Caki2 (cell line): Measurements from ENCODE around the gene WWOX. TPM values are rescaled to one million over a fixed set of nuclear protein-coding genes. Genes with fewer than 3 reads are reported as not detected.

Experiments
- DNase-seq: peaks from one replicate; pipeline ENCODE4 v3.0.0-alpha.2; 2015; ENCODE audit warnings: low read depth
- in situ Hi-C: cut with HindIII; loops from 2 replicates; pipeline ENCODE4 v1.10.0; 2016; ENCODE audit warnings: low sequenced_read_pairs, low pct_unique_long_range_greater_than_20kb, mixed read lengths
- total RNA-seq: library from RNA; depleted of rRNA; stranded (reverse); fragments of >200 nt; shearing (Covaris generic); gene quantifications from 2 replicates; pipeline ENCODE4 v1.2.3, GENCODE V29; 2014; ENCODE audit warnings: low replicate concordance

WWOX gene
- total RNA-seq, 1 experiment from 2014 or later = 15.1 TPM

DNA sequence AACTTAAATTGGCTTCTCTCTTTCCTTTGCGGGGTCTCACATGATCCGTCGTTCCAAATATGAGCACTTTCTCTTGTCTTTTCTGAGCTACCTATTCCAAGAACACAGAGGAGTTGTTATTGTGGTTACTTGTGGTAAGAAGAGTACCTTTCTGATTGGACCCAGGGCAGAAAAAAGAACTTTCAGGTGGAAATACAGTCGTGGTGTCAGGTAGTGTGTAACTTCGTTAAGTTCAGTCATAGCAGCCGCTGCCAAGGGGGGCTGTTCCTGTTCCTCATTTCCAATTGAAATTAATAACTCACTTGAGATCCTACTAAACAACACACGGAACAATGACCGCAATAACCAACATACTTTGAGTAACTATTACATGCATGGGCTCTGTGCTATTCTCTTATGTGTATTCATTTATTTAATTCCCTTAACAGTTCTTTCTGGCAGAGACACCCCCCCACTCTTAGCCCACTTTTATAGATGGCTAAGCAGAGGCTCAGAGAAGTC lies 819.4 kb downstream of the WWOX start:
- in situ Hi-C loops = no loop called here
- DNase-seq = no peak

DNA sequence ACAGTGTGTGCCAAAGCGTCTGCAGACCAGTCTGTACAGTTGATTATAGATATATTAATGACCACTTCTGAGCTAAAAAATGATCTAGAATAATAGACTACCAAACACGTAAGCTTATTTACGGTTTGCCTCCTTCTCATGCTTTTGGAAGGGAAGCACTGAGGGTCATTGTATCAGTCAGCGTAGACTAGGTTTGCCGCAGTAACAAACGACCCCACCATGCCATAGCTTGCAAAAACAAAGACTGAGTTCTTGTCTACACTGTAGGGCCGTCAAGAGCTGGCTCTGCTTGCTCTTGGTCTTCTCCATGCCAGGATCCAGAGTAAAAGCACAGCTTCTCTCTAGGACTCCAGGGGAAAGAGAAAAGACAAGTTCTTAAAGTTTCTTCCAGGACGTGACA lies 820.4 kb downstream of the WWOX start:
- in situ Hi-C loops = no loop called here
- no peak for DNase-seq

DNA sequence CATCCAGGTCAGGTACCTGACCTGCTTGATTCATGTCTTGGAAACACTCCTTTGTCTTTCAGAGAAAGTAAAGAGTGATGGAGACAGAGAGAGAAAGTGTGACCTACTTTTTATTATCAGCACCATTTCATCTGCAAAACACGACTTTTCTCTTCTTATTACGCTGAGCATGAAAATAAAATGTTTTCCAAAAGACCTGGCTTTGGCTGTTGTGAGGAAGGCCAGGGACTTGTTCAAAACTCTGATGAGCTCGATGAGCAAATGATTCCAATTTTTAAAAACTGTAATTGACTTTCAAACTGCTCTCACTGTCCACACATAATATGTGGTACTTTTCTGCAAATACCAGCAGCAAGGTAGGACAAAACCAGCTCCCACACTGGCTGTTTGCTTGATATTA lies 821.2 kb downstream of the WWOX start:
- in situ Hi-C loops = no loop called here

DNA sequence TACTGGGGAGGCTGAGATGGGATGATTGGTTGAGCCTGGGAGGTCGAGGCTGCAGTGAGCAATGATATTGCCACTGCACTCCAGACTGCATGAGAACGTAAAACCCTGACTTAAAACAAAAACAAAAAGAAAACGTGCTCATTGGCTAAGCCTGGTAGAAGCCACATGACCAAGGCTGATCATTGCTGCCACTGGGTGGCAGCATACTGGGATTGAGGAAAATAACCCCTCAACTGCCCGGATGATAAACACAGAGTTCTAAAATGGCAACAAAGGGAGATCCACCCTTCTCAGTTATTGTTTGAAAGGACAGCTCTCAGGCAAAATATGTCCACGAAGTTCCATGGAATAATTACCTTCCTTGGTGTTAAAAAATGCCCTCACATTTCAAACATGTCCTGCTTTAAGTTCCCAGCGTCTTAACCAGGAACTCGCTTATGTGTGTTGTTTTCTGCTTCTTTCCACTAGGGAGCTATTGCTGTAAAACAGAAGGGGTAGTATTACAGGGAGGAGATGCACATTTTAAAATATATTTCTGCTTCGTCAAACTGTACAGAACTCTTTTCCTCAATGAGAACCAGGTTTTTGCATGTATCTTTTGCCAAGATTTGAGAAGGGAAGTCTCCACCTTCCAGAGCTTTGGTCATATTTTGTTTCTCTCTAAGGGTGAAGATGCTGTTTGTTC lies 825.8 kb downstream of the WWOX start:
- DNase-seq = peak; percentile 3

More for the DNA sequence above, 821.2 kb downstream of the WWOX start:
- no peak for DNase-seq

DNA sequence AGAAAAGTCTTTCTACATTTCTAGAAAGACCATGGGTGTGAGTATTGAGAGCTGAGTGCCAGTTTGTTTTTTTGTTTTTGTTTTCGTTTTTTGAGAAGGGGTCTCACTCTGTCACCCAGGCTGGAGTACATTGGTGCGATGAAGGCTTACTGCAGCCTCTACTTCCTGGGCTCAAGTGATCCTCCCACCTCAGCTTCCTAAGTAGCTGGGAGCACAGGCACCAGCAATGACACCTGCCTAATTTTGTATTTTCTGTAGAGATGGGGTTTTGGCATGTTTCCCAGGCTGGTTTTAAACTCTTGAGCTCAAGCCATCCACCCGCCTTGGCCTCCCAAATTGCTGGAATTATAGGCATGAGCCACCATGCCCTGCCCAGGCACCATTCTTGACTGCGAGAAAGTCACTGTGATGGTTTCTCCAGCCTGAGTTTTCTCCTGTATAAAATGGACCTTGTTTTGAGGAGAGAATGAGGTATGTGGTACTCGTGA lies 827.3 kb downstream of the WWOX start:
- DNase-seq = no peak
- in situ Hi-C loops = no loop called here

More for the DNA sequence above, 825.8 kb downstream of the WWOX start:
- in situ Hi-C loops = no loop called here

DNA sequence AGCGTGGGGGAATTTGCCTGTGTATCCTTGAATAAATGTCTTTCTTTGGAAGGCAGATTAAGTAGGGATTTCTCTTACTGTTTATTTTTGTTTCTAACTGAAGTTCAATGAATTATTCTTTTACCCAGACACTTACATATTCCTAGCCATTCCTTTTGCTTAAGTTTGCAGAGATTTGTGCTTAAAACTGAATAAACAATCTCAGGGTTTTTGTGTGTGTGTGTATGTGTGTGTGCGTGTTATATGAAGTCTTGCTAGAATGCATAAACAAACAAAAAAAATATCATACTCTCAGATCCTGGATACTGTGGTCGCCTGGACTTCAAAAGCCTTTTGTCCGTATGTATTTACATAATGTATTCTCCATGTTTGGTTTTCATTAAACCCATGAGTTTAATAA lies 828.3 kb downstream of the WWOX start:
- in situ Hi-C loops = no loop called here

DNA sequence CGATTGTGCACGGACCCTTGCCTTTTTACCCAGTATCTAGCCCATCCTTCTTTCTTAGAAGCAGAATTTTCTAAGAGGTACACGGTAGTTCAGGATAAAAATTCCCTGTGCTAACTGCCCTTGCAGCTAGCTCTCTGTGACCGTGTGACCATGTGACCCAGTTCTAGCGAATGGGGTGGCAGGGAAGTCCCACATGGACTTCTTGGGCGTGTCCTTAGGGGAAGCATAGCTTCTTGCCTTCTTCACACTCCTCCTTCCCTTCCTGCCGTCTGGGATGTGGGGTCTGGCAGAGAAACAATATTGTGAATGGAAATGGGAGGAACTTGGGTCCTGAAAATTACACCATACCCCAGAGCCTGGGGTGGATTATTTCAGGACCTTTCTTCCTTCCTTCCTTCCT lies 830.4 kb downstream of the WWOX start:
- in situ Hi-C loops = no loop called here

More for the DNA sequence above, 828.3 kb downstream of the WWOX start:
- no peak for DNase-seq

DNA sequence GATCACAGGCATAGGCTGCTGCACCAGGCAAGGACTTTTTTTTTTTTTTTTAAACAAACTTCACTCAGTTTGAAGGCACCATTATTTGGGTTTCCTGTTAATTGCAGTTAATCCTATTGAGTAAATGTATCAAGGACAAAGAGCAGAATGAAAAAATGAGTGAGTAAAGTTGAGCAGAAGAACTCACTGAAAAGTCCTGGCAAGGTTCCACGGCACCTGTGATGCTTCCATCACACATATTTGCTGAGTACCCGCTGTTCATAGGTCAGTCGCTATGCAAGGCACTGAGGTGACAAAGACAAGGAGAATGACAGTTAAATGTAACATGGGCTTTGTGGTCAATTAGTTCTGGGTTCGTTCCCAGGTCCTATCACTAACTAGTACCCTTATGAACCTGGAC lies 831.1 kb downstream of the WWOX start:
- in situ Hi-C loops = no loop called here
- no peak for DNase-seq

More for the DNA sequence above, 830.4 kb downstream of the WWOX start:
- no peak for DNase-seq

DNA sequence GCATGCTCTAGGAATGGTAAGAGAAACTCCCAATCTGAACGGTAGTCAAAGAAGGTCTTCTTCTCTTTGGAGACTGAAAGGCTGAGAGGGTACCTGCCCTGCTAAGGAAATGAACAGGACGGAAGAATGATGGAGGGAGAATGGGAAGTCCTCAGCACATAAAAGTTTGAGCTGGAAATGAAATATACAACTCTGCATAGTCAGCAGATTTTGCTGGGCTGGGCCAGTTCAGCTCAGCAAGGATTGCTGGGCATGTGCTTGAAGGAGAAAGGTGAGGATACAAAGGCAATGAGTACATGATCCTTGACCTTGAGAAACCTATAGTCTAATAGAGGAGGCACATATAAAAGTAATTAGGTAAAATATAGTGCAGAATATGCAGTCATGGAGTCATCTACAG lies 831.8 kb downstream of the WWOX start:
- in situ Hi-C loops = no loop called here

DNA sequence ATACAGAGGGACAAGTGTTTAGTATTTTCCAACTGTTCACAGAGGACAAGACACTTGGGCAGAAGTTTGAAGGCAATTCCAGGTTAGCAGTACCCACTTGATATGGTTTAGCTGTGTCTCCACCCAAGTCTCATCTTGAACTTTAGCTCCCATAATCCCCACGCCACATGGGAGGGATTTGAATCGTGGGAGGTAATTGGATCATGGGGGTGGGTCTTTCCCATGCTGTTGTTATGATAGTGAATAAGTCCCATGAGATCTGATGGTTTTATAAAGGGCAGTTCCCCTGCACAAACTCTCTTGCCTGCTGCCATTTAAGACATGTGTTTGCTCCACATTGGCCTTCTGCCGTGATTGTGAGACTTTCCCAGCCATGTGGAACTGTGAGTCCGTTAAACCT lies 832.2 kb downstream of the WWOX start:
- in situ Hi-C loops = no loop called here
- no peak for DNase-seq

More for the DNA sequence above, 831.8 kb downstream of the WWOX start:
- no peak for DNase-seq

DNA sequence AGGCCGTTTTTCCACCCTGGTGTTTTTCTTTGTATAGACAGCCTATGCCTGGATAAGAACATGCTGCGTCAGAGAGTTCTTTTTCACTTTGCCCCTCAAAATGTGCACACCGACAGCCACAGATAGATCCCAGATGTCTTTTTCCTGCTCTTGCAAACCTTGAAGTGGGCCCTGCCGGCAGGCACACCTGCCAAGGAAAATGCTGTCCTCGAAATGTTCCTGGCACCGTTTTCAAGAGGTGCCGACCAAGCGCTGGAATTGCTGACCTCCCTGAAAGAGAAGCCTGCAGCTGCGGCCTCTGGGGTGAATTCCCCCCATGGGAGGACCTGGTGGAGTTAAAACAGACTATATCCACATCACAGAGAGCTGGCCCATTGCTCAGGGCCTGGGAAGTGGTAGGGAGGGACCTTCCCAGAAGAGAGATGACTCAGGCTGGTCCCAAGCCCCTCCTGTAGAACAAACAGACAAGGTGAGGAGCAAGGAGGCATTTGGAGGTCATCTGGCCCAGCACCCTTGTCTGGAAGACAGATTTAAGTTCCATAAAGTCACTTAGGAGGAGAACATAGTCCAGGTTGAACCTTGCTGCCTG lies 833.0 kb downstream of the WWOX start:
- in situ Hi-C loops = no loop called here
- DNase-seq = no peak

DNA sequence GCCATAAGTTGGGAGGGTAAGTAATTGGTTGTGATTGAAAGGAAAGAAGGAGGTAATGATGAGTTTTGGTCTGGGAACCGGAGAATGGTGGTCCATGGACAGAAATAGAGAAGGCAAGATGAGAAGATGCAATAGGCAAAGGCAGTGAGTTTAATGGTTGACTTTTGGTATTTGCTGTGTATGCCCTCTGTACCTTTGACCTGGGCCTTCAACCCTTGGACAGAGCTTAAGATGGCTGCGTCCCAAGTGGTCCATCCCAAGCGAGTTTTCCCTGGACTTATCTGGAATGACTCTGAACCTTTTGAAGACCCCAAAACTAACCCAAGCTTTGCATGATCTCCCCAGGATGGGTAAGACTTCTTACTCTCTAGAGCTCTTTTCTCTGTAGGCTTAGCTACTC lies 836.6 kb downstream of the WWOX start:
- DNase-seq = no peak
- in situ Hi-C loops = no loop called here

DNA sequence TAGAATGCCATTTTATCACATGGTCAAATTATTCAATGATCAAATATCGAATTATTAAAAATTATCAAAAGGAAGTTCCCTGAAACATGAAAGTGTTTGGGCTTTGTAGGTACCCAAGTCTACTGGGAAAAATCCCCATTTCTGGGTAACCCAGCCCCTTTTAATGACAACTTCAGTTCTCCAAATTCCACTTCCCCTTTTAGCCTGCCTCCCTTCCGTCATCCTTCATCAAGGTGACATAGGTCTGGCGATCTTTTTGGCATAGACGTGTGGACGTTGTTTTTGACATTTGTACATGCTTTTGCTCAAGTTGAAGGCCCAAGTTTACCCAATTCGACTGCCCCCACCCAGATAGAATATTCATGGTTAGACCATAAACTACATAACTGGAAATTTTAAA lies 840.1 kb downstream of the WWOX start:
- in situ Hi-C loops = no loop called here

DNA sequence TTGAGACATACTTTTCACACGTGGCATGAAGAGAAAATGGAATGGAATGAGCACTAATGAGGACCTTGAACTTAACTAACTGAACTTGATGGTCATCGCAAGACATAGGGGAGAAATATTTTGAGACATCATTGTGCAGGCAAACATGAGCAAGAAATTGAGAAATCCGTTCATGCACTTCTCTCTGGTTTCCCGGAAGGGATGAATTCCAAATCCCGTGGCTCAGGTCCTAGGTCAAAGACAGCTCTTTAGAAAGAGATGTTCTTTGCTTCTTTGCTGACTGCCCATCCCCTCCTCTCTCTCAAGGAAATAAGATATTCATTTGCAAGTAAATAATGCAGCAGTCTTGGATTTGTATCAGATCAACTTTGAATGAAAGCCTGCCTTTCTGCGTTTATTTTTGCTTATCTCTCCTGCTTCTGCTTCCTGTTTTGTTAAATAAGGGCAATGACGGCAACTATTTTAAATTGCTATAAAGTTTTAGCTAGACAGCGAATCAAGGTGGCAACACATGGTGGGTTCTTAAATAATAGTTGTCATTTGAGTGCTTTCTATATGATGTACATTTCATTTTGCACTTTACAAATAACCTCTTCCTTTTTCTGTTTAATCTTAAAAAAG lies 843.3 kb downstream of the WWOX start:
- in situ Hi-C loops = no loop called here

More for the DNA sequence above, 840.1 kb downstream of the WWOX start:
- no peak for DNase-seq

DNA sequence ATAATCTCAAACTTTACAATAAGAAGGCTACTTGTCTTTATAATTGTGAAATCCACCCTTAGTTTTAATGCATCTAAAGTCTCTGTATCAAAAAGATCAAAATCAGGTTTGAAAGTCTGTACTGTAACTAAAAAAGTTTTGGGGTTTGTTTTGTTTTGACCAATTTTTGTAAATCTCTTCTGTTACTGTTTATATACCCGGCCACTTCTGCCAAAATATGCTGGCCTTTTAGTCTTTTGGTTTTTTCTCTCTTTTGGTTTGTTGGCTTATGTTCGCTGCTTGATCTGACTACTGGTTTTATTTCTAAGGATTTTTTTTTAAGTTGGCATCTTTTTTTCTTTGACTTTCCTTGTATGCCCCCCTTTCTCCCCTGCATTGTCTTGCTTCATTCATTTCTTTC lies 845.9 kb downstream of the WWOX start:
- in situ Hi-C loops = no loop called here
- DNase-seq = no peak

More for the DNA sequence above, 843.3 kb downstream of the WWOX start:
- no peak for DNase-seq

DNA sequence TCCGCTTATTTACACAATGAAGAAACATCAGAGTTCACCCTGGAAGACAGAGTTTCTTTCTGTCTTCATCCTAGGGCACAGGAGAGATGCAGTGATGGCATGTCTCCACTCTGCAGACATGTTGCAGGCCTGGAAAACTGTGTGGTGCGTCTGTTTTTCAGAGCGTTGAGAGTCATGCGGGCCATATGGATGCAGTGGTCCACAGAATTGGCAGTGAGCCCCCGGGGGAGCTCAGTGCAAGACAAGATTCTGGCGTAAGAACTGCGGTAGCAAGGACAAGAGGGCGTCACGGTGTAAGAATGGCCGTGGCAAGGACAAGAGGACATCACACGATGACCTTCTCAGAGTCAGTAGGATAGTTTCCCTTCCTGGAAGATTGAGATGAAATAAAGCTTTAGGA lies 847.1 kb downstream of the WWOX start:
- in situ Hi-C loops = no loop called here
- no peak for DNase-seq

DNA sequence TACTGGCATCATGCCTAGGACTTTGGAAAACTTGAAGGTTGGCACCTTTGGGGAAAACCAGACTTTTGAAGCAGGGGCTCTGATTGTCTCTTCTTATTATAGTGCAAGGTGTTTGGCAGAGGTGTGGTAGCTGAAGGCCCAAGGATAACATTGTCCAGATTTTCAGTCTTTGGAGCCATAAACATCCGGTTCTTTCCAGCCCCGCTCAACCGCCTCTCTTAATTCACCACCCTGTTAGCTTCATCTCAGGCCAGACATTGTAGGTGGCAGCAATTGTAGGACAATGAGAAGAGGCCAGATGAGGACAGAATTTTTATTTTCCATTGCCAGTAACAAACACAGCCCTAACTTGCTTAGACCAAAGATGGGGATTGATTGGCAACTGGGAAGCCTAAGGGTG lies 851.3 kb downstream of the WWOX start:
- DNase-seq = no peak
- in situ Hi-C loops = no loop called here

DNA sequence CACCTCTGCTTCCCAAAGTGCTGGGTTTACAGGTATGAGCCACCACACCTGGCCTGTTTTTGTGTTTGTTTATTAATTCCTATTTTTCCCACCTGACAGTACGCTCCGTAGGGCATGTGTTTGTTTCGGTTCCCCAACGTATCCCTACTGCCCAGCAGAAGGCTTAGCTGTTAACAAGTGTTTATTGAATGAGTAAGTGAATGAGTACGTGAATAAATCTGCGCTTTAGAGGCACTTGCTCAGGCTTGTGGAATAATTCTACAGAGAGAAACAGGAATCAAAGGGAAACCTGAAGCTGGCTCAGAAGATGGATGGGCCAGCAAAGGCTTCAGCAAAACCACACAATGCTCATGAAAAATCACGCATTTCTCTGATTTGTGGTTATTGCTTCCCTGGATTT lies 853.2 kb downstream of the WWOX start:
- in situ Hi-C loops = no loop called here
- DNase-seq = no peak

DNA sequence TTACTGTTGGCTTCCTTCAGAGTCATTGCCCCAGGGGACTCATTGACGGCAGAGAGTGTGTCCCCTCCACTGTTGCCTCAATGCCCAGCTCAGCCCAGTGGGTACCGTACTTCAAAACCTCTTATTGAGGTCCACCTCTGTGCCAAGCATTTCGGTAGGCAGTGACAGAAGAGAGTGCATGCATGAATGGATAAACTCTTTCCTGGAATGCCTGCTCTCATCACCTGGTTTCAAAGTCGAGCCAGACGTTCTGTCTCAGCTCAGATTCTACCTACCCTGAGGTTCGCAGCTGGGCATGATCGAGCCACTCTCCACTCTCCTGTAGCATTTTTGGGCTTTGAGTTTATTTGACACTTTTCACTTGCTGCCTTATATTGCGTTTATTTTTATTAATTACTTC lies 854.1 kb downstream of the WWOX start:
- DNase-seq = no peak
- in situ Hi-C loops = no loop called here
